Measurements from ENCODE around the gene PSMA3.

Gene PSMA3

DNA sequence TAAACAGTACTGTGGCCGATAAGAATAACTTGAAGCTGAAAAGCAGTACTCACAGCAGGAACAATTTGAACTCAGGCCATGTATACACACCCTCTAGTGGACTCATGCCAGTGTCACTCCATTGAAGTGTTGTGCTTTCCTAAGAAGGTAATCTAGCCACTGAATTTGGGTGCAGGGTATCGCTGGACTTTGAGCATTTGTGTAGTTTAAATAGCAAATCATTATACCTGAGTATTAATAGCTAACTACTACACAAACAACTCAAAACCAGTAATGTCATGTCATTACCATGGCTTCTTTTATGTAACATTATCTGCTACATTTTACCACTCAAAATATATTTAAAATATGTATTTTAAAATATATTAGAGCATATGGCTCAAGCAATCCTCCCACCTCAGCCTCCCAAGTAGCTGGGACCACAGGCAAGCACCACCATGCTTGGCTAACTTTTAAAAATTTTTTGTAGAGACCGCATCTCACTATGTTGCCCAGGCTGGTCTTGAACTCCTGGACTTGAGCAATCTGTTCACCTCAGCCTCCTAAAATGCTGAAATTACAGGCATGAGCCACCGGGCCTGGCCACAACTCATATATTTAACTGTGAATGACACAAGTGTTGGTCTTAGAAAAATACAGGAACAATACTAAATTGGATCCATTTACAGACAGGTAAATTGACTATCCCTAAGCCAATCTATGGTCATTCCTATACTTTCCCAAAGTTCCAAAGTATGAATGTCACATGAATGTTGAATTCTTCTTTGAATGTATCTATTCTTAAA is 28.1 kb downstream of the PSMA3 start:
- DNase-seq: no peak

DNA sequence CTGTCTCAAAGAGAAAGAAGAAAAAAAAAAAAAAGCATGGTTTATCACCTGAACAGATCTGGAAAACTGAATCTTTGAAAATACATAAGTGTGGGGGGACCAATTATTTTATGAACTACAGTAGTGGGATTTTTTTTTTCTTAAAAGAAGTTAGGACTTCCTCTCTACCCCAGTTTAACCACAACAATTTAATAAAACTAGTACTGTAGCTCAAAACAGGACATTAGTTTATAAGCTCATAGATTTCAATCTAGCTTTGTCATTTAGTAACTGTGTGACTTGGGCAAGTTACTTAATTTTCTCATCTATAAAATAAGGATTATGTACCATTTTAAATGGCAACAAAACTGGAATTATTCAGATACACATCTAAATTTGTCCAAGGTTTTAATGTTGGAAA is 30.2 kb downstream of the PSMA3 start:
- DNase-seq: no peak

GRCh38 chr14:58275527-58276190 is 31.0 kb downstream of the PSMA3 start:
- no peak for DNase-seq

GRCh38 chr14:58276208-58276607 is 31.6 kb downstream of the PSMA3 start:
- no peak for DNase-seq

GRCh38 chr14:58278177-58278576 is 33.5 kb downstream of the PSMA3 start:
- DNase-seq: no peak

- no peak for DNase-seq
These were observed 36.5 kb downstream of the PSMA3 start for GRCh38 chr14:58280954-58281787.

- DNase-seq: no peak
These were observed 37.3 kb downstream of the PSMA3 start for GRCh38 chr14:58281969-58282368.

GRCh38 chr14:58282925-58283593 is 38.4 kb downstream of the PSMA3 start:
- no peak for DNase-seq

DNA sequence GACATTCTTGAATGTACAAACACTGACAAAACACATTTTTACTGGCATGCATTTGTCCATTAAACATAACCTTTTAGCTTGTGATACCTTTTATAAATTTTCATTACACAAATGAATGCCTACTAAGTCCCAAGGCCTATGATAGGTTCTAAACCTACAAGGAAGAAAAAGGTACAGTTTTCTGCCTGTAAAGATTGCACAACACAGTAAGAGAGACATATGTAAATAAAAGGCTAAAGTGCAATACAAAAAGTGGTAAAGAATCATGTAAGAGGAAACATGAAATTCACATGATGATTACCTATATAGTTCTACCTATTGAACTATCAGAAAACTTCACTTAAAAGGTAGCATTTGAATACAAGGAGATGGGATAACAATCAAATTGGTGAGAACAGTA is 39.1 kb downstream of the PSMA3 start:
- no peak for DNase-seq

- no peak for DNase-seq
These were observed 40.5 kb downstream of the PSMA3 start for GRCh38 chr14:58285132-58285531.

DNA sequence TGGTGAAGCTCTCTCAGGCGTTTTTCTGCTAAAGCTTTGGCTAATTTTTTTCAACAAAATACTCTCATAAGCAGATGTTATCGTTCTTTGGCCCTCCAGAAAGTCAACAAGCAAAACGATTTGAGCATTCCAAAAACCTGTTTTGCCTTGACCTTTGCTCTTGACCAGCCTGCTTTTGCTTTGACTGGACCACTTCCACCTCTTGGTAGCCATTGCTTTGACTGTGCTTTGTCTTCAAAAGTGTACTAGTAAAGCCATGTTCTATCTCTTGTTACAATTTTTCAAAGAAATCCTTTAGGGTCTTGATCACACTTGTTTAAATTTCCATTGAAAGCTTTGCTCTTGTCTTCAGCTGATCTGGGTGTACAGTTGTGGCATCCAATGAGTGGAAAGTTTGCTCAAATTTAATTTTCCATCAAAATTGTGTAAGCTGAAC is 43.0 kb downstream of the PSMA3 start:
- DNase-seq: no peak

DNA sequence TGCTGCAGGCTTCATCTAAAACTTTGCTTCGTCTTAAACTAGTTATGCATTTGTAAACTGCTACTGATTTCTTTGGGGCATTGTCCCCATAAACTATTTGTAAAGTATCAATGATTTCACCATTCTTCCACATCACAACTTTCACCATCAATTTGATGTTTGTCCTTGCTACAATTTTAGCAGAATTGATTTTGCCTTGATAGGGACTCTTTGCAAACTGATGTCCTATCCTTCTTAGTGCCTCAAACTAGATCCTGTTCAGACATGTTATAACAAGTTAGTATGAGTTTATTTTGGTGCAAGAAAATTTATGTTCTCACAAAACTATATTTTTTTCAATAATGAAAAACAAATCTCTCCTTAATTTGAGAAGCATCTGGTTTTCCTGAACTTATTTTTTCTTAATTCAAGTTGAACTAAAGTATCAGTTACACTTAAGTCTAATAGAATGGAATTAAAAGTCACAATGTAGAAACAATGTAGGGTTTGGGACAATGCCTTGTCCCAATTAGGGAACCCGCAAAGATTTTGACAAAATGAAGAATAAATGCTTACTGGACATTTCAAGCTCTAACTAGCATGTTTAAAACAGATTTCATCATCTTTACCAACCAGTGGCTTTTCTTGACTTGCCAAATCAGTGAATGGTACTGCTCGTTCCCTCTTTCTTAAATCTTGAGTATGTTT is 43.6 kb downstream of the PSMA3 start:
- DNase-seq: no peak

DNA sequence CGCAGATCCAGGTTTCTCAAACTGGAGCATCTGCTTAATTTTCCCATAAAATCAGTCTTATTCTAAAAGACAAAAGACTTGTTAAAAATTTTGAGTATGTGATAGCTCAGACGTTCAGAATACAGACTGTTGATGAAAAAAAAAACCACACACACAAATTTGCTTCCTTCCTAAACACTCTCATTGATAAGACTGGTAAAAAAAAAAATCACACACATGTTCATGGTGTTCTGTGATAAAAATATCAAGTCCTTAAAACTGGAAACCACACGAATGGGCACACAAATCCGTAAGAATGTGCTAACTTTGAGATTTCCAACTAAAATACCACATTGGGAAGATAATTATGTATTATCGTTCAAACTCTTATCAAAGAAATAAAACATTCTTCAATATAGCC is 47.0 kb downstream of the PSMA3 start:
- DNase-seq: no peak

DNA sequence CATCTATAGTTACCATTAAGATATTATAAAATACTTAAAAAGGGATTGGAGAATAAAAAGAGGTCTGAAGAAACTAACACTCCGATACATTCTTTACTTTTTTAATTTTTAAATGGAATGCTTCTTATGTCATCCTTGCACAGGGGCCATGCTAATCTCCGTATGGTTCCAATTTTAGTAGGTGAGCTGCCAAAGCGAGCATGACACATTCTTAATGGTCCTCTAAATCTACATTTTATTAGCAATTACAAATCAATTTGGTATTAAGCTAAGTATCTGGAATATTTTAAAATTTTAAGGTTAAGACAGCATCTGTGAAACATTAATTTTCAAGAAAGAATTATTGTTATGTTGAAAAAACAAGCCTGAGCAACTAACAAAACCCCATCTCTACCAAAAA is 47.5 kb downstream of the PSMA3 start:
- no peak for DNase-seq

DNA sequence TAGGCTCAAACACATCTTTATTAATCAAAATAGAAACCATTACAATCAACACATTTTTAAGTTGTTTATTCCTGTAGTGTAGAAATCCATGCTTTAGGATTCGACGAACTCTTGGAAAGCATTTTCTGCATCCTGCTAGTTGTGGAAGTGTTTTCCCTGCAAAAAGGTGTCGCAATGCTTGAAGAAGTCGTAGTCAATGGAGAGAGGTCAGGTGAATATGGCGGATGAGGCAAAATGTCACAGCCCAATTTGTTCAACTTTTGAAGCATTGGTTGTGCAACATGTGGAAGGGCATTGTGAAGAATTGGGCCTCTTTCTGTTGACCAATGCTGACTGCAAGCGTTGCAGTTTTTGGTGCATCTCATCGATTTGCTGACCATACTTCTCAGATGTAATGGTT is 49.6 kb downstream of the PSMA3 start:
- DNase-seq: no peak

- no peak for DNase-seq
These were observed 52.1 kb downstream of the PSMA3 start for GRCh38 chr14:58296726-58297125.

GRCh38 chr14:58297412-58297761 is 52.7 kb downstream of the PSMA3 start:
- DNase-seq: no peak

GRCh38 chr14:58297762-58298476 is 53.3 kb downstream of the PSMA3 start:
- peak; percentile 98 for DNase-seq

DNA sequence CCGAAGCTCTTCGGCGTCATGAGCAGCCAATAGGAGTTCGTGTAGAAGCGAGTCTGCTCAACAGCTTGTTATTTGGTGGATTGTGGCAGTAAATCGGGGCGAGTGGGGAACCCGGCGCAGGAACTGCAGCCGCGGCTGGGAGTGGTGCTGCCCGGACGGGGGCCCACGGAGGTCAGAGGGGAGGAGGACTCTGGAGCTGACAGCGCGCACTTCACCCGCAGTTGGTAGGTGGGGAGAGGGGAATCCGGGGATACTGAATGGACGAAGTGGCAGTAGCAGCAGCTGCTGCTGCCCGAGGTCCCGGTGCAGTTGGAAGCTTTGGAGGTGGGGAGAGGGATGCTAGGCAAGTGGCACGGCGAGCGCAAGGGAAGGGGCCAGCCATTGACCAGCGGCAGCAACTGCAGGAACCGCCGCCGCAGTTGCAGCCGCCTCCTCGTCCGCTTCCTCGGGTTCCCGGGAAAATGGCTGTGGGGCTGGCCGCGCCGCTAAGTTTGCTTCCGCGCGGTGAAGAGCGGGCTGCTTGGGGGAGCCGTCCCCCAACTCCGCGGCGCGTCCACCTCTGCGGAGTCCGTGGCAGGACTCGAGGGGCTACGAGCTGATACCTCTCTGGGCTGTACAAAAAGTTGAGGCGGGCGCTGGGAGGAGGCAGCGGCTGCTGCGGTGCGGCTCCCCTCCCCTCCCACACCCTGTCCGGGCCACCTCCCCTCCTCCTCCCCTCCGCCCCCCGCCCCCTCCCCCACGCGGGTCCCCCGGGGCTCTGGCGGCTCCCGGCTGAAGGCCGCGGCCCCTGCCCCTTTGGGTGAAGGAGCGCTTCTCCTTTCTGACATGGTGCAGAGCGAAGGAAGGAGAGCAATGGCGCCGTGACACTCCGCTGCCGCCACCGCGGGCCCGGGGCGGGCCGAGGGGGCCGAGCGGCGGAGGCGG is 54.1 kb downstream of the PSMA3 start, which contains the start of gene ARID4A:
ARID4A (plus strand) TSS at position 79 of the 924 bp plus-strand sequence. CDS start 1,300 bp downstream, outside the sequence.
- peak; percentile 78 for DNase-seq
